GM10847 (cell line): ENCODE measurements around the gene TTYH2.

Source experiments
- POLR2A ChIP-seq: IDR thresholded peaks from 2 replicates; pipeline ENCODE4 v1.6.1; 2011; ENCODE audit not compliant: insufficient read length; ENCODE audit errors: extremely low read depth

The TTYH2 gene

GRCh38 chr17:74299226-74300009 lies 86.0 kb downstream of the TTYH2 start:
- no peak for TF ChIP-seq POLR2A

DNA sequence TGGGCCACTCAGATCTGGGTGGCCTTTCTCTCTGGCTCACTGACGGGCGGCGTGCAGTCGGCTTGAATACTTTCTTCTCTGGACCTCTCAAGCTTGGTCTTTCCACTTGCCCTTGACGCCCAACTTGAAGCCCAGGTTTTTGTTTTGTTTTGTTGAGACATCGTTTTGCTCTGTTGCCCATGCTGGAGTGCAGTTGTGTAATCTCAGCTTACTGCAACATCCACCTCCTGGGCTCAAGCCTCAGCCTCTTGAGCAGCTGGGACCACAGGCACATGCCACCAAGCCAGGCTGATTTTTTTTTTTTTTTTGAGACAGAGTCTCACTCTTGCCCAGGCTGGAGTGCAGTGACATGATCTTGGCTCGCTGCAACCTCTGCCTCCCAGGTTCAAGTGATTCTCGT lies 89.9 kb downstream of the TTYH2 start:
- TF ChIP-seq POLR2A, result no peak

DNA sequence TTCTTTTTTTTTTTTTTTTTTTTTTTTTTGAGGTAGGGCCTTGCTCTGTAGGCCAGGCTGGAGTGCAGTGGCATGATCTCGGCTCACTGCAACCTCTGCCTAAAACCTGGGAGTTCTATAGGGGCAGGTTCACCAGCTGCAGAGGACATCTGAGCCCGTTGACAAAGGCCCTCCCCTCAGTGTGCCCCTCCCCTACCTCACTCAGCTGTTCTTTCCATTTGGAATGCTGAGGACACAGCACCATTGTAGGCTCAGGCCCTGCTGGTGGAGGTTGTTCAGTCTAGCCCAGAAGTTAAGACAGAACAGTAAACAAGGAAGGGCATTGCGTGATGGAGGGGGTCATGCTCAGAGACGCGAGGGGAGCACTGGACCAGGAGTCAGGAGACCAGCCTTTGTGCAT lies 90.8 kb downstream of the TTYH2 start:
- no peak for TF ChIP-seq POLR2A

DNA sequence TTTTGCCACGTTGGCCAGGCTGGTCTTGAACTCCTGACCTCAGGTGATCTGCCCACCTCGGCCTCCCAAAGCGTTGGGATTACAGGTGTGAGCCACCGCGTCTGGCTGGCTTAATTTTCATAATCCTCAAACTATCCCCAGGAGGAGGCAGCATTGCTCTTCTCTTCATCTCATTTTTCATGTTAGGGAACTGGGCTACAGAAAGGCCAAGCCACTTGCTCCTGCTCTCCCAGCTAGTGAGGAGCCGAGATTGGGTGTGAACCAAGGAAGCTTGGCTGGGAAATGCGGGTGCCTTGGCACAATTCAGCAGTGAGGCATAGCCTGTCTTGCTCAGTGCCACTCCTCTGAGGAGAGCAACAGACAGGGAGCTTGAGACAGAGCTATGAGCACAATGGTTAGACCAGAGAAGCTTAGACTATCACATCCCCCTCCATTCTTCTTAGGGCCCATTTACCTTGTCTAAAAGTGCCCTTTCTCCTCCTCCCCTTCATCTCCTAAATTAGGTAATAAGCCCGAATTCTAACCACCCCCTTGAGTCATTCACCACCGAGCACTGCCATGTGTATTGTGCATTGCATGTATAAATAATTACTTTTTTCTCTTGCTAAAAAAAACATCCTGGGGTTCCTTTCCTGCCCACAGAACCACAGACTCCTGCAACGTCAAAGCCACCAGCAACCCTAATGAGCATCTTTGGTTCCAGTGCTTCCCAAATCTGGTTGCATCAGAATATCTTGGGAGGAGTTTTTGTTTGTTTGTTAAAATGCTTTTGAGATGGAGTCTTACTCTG lies 92.7 kb downstream of the TTYH2 start:
- no peak for TF ChIP-seq POLR2A

DNA sequence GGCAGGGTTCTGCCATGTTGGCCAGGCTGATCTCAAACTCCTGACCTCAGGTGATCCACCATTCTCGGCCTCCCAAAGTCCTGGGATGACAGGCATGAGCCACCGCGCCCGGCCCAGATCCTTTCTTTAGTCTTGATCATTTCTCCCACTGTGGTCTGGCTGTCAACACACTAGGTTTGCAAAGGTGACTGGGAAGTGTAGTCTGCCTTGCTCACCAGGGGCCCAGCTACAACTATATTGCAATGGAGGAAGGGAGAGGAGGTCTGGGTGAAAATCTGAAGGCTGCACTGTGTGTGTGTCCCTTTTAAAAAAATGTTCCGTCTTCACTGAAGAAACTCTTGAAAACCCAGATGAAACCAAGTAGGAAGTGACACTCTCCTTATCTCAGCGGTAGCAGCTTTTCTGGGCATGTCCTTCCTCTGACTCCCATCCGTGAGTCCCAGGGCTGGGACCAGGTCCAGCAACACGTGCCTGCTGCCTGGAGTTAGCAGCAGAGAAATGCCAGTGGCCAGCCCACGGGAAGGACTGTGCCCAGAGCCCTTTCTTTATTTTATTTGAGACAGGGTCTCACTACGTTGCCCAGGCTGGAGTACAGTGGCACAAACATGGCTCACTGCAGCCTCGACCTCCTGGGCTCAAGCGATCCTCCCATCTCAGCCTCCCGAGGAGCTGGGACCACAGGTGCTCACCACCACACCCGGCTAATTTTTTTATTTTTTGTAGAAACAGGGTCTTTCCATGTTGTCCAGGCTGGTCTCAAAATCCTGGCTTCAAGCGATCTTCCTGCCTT lies 94.8 kb downstream of the TTYH2 start:
- no peak for TF ChIP-seq POLR2A

DNA sequence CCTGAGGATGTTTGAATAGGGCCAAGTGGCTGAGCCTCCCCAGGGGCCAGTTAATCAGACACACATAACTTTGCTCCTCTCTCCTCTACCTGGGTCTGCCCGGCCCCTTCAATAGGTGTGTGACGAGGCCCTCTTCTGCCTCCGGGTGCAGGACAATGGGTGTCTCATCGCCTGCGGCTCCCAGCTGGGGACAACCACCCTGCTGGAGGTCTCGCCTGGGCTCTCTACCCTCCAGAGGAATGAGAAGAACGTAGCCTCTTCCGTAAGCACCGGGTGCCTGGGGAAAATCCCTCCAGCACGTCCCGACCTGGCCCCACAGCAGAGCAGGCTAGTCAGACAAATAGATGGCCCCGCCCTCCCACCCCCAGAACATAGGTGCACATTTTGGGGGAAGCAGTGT lies 96.5 kb downstream of the TTYH2 start:
- TF ChIP-seq POLR2A, result no peak
